MG63 (cell line): ENCODE data around the gene KIF1B. TPM values are rescaled to one million over a fixed set of nuclear protein-coding genes. Genes with fewer than 3 reads are reported as not detected.
"Not testable (repeated sequence)": the region's sequence is repeated elsewhere in the genome, so short reads cannot be mapped to it uniquely, and the experiment has no call there.

Experiments used
- DNase-seq: peaks from one replicate; pipeline ENCODE4 v3.0.0-alpha.2; 2020
- H3K27me3 ChIP-seq: fragments of 250-450 bp; sonication (Bioruptor Pico); 2 replicates; pipeline ENCODE4 v1.5.1; 2020; ENCODE audit warnings: mild to moderate bottlenecking, moderate library complexity
- H3K36me3 ChIP-seq: fragments of 250-450 bp; sonication (Bioruptor Pico); 2 replicates; pipeline ENCODE4 v1.5.1; 2020; ENCODE audit warnings: mild to moderate bottlenecking, moderate library complexity
- H3K4me3 ChIP-seq: fragments of 250-450 bp; sonication (Bioruptor Pico); 2 replicates; pipeline ENCODE4 v1.5.1; 2020; ENCODE audit warnings: mild to moderate bottlenecking, moderate library complexity
- H3K9me3 ChIP-seq: fragments of 250-450 bp; sonication (Bioruptor Pico); 2 replicates; pipeline ENCODE4 v1.5.1; 2020; ENCODE audit warnings: mild to moderate bottlenecking, moderate library complexity
- total RNA-seq: library from RNA; depleted of rRNA; stranded (reverse); fragments of >200 nt; shearing (Covaris generic); gene quantifications from 2 replicates; pipeline ENCODE4 v1.2.3, GENCODE V29; 2014; ENCODE audit warnings: low replicate concordance

Gene KIF1B
- total RNA-seq, 1 experiment from 2014 or later = 18.1 TPM

DNA sequence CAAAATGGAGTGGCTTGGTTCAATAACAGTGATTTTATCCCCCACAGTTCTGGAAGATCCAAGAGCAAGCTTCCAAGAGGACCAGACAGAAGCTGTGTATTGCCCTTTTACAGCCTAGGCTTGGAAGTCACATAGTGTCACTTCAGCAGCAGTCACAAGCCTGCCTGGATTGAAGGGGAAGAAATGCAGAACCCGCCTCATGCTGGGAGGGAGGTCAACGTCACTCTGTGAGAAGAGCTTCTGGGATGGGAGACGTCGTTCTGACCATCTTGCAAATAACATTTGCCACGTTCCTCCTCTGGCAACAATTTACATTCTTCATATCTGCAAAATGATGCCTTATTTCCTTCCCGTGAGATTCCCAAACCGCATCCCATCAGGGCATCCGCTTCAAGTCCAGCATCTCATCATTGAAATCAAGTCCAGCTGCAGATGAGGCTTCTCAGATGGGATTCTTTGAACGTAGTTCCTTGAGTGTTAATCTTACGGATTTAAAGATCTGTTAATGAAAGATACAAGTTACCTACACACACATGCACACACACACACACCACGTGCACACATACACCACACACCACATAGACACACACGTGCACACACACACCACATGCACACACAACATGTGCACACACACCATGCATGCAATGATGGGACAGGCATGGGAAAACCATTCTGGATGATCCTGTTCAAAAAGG, 23.9 kb upstream of the KIF1B start:
- H3K4me3 ChIP-seq = no peak overlapping the region
- no peaks in the 10 kb centered on the region for H3K27me3 ChIP-seq
- H3K9me3 ChIP-seq = no peaks in the 10 kb centered on the region
- no peaks in the 10 kb centered on the region for H3K36me3 ChIP-seq
- no peak for DNase-seq

DNA sequence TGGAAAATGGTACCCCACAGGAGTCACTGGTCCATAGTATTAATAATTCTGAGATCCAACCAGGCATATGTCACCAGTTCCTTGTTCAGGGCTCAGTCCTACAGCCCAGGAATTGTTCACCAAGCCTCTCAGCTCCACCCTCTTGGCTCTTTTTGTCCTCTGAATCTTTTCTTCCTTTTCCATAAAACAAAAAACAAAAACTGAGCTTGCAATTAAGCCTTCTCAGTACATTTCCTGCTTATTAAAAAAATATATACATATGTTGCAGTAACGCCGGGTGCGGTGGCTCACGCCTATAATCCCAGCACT, 23.4 kb upstream of the KIF1B start:
- Histone ChIP-seq H3K9me3 (no peaks in the 10 kb centered on the region), H3K27me3 (no peaks in the 10 kb centered on the region), H3K4me3 (no peak overlapping the region), H3K36me3 (no peaks in the 10 kb centered on the region)
- DNase-seq = no peak

DNA sequence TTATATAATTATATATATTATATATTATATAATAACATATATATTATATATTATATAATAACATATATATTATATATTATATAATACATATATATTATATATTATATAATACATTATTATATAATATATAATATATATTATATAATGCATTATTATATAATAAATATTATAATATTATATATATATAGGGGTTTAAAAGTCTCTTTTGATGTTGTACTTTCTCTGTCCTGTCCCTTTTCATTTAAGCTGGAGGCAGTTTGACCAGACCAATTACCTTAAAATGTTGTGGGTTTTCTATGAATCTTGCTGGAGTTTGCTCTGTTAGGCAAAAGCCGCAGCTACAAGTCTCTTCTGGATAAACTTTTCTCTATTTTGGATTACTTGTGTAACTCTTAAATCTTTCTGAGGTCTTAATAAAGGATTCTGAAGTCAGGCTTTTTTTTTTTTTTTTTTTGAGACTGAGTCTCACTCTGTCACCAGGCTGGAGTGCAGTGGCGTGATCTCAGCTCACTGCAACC, 22.2 kb upstream of the KIF1B start:
- Histone ChIP-seq H3K9me3 (no peaks in the 10 kb centered on the region), H3K27me3 (no peaks in the 10 kb centered on the region), H3K4me3 (no peak overlapping the region), H3K36me3 (no peaks in the 10 kb centered on the region)
- DNase-seq = no peak

DNA sequence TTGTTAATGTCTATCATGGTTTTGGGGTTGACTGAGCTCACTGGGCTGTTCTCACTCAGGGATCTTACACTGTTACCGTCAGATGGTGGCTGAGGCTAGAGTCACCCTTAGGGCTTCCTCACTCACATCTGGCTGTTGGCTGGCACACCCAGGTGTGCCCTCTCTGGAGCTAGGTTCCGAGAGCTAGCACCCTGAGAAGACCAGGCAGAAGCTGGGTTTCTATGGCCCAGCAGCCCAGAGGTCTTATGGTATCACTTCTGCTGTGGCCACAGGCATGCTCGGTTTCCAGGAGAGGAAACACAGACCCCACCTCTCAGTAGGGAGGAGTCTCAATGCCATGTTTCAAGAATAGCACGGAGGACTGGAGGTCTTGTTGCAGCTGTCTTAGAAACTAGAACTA, 20.7 kb upstream of the KIF1B start:
- Histone ChIP-seq H3K27me3 (no peaks in the 10 kb centered on the region), H3K36me3 (no peaks in the 10 kb centered on the region), H3K4me3 (no peak overlapping the region), H3K9me3 (no peaks in the 10 kb centered on the region)
- DNase-seq = no peak

DNA sequence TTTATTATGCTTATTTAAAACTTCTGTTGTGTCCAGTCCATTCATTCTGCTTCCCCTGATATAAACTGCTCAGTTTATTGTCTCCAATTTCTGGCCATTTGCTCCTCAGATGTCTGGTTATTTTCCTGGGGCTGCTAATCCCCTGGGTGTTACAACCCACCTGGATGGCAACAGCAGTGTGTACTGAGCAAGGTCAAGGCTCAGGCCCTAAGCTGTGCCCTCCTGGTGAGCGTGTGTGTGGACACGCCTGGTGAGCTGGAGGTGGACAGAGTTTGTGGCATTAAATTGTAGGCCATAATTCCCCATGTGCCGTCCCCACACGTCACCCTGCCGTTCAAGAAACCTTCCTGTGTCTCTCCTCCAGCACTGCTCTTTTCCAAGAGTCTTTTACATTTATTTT, 18.1 kb upstream of the KIF1B start:
- DNase-seq = no peak
- Histone ChIP-seq H3K36me3 (no peaks in the 10 kb centered on the region), H3K4me3 (no peak overlapping the region), H3K9me3 (no peaks in the 10 kb centered on the region), H3K27me3 (no peaks in the 10 kb centered on the region)

DNA sequence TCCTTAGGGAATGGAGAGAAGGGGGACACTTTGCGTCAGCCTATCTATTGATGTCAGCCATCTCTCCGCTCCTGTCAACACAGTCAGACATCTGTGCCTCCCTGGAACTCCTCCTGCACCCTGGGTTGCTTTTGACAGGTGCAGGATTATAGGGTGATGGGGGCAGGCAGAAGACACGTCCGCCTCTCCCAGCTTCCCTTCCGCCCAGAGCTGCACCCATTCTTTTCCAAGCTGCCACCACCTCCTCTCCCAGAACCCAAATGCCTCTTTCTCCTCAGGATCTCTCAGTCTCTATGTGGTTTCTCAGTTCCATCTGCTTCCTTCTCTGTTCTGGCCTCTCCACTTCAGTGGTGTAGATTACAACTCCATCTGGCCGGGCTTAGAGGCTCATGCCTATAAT, 17.1 kb upstream of the KIF1B start:
- DNase-seq = no peak
- H3K36me3 ChIP-seq = no peaks in the 10 kb centered on the region
- H3K4me3 ChIP-seq = no peak overlapping the region
- no peaks in the 10 kb centered on the region for H3K9me3 ChIP-seq
- no peaks in the 10 kb centered on the region for H3K27me3 ChIP-seq

DNA sequence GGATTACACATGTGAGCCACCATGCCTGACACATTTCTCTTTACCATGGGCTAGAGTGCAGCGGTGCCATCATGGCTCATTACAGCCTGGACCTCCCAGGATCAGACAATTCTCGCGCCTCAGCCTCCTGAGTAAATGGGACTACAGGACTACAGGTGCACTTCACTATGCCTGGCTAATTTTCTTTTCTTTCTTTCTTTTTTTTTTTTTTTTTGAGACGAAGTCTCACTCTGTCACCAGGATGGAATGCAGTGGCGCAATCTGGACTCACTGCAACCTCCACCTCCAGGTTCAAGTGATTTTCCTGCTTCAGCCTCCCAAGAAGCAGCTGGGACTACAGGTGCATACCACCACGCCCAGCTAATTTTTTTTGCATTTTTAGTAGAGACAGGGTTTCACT, 14.8 kb upstream of the KIF1B start:
- peak; percentile 51 for DNase-seq
- H3K27me3 ChIP-seq = no peaks in the 10 kb centered on the region
- H3K9me3 ChIP-seq = no peaks in the 10 kb centered on the region
- no peaks in the 10 kb centered on the region for H3K36me3 ChIP-seq
- no peak overlapping the region for H3K4me3 ChIP-seq

DNA sequence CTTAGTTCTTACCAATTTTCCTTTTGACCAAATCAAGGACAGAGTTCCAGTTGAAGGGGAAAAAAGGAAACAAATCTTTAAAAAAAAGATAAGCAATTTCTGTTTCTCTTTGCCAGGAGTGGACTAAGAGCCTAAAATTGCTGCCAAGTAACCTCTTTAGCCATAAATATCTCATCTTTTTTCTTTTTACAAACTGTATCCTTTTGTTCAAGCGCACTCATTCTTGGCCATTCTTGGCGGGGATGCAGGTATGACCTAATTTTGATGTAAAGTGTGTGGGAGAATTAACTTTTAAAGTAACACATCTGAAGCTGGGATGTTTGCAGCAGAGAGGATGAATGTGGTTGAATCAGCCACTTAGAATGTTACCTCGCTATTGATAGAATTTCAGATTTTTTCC, 13.4 kb upstream of the KIF1B start:
- Histone ChIP-seq H3K9me3 (no peaks in the 10 kb centered on the region), H3K4me3 (no peak overlapping the region), H3K27me3 (no peaks in the 10 kb centered on the region), H3K36me3 (no peaks in the 10 kb centered on the region)
- peak; percentile 82 for DNase-seq

DNA sequence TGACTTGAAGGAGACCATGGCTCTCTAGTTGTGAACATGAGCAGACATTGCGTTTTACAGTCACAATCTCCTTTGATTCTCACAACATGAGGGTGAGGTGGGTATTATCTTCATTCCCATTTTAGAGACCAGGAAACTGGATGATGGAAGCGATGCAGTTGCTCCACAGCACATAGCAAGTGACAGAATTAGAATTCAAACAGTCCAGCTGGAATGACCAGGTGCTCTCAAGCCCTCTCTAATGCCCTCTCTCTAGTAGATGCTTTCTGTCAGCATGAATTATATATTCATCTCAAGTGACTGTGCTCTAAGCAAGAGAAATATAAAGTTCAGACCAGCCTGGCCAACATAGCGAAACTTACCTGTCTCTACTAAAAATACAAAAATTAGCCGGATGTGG, 9.8 kb upstream of the KIF1B start:
- H3K36me3 ChIP-seq = no peaks in the 10 kb centered on the region
- DNase-seq = no peak
- H3K9me3 ChIP-seq = no peaks in the 10 kb centered on the region
- H3K27me3 ChIP-seq = no peaks in the 10 kb centered on the region
- no peak overlapping the region for H3K4me3 ChIP-seq

DNA sequence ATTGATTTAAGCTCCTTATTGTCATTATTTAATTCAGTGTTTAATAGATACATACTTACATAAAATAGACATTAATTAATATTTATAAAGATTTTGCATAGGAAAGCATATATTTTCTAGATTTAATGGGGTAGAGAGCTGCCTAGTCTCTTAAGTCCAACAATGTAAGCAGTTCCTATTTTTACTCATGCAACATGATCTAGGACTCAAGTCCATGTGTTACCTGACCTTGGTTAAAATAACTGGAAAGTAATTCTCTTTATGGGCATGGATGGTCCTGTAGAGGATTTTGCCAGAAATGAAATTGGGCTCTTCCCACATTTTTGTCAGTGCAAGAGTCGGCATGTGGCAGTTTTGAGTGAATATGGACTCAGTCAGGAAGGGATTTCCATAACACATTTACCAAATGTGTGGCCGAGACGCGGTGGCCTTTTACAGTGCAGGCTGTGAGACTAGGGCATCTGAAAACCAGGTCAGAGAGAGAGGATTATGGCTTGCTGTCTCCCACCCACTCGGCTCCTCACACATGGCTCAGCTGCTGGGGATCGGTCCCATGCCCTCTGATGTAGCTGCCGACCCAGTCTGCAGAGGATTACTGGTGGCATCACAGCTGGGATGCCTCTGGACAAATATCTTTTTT, 6.2 kb upstream of the KIF1B start:
- no peak overlapping the region for H3K4me3 ChIP-seq
- no peaks in the 10 kb centered on the region for H3K27me3 ChIP-seq
- H3K36me3 ChIP-seq = no peaks in the 10 kb centered on the region
- no peaks in the 10 kb centered on the region for H3K9me3 ChIP-seq
- no peak for DNase-seq

DNA sequence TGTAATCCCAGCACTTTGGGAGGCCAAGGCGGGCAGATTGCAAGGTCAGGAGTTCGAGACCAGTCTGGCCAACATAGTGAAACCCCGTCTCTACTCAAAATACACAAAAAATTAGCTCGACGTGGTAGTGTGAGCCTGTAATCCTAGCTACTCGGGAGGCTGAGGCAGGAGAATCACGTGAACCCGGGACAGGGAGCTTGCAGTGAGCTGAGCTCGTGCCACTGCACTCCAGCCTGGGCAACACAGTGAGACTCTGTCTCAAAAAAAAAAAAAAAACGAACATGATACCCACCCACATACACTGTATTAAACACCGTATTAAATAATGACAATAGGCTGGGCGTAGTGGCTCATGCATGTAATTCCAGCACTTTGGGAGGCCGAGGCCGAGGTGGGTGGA, 5.2 kb upstream of the KIF1B start:
- not testable (repeated sequence) for DNase-seq, H3K27me3 ChIP-seq, H3K9me3 ChIP-seq, H3K36me3 ChIP-seq, H3K4me3 ChIP-seq

DNA sequence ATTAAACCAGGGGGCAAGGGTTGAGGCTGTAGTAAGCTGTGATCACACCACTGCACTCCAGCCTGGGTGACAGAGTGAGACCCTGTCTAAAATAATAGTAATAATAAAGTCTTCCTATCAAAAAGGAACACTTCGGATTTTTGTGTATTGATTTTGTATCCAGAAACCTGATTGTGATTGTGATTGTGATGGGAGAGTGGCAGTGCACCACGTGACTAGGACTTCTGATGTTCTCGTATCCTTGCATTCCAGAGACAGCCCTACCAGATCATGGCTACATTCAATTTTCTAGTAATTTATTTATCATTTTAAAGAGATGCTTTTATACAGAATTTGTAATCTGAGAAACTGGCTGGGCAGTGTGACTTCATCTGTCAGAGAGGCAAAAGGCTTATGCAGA, 2.6 kb upstream of the KIF1B start:
- Histone ChIP-seq H3K36me3 (peaks cover 7% of the 10 kb centered on the region; the same call in 1 of the 2 replicates), H3K27me3 (no peaks in the 10 kb centered on the region), H3K4me3 (no peak overlapping the region), H3K9me3 (no peaks in the 10 kb centered on the region)
- DNase-seq = no peak

DNA sequence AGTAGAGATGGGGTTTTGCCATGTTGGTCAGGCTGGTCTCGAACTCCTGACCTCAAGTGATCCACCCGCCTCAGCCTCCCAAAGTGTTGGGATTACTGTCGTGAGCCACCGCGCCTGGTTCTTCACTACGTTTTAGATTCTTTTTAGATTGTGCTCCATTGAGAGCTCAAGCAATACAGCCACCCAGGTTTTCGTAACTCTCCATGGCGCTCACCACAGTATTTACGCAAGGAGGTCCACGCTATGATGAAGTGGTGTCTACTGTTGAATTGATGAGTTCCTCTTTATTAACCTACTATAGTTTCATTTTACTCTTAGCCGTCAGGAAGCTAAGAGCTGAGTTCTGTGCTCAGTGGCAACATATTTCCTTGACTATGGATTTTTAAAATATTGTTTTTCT, 1.8 kb upstream of the KIF1B start:
- Histone ChIP-seq H3K9me3 (no peaks in the 10 kb centered on the region), H3K27me3 (no peaks in the 10 kb centered on the region), H3K36me3 (peaks cover 7% of the 10 kb centered on the region; the same call in 1 of the 2 replicates), H3K4me3 (no peak overlapping the region)
- no peak for DNase-seq

DNA sequence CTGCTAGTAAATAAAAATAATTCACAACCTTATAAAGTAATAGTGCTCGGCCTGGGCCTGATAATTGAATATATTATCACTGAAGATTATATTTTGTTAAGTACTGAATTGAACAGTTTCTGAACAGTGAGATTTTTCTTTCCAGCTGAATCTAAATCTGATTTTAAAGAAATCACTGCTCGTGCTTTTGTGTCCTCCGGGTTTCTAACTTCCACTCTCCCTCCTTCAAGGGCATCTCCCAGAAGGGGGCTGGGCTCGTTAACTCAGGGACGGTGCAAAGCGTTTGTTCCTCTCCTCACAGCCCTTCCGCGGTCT, 823 bp upstream of the KIF1B start:
- H3K36me3 ChIP-seq = peaks cover 7% of the 10 kb centered on the region; the same call in 1 of the 2 replicates
- H3K9me3 ChIP-seq = no peaks in the 10 kb centered on the region
- no peak for DNase-seq
- H3K27me3 ChIP-seq = no peaks in the 10 kb centered on the region
- peak overlapping the region; percentile 80 for H3K4me3 ChIP-seq

DNA sequence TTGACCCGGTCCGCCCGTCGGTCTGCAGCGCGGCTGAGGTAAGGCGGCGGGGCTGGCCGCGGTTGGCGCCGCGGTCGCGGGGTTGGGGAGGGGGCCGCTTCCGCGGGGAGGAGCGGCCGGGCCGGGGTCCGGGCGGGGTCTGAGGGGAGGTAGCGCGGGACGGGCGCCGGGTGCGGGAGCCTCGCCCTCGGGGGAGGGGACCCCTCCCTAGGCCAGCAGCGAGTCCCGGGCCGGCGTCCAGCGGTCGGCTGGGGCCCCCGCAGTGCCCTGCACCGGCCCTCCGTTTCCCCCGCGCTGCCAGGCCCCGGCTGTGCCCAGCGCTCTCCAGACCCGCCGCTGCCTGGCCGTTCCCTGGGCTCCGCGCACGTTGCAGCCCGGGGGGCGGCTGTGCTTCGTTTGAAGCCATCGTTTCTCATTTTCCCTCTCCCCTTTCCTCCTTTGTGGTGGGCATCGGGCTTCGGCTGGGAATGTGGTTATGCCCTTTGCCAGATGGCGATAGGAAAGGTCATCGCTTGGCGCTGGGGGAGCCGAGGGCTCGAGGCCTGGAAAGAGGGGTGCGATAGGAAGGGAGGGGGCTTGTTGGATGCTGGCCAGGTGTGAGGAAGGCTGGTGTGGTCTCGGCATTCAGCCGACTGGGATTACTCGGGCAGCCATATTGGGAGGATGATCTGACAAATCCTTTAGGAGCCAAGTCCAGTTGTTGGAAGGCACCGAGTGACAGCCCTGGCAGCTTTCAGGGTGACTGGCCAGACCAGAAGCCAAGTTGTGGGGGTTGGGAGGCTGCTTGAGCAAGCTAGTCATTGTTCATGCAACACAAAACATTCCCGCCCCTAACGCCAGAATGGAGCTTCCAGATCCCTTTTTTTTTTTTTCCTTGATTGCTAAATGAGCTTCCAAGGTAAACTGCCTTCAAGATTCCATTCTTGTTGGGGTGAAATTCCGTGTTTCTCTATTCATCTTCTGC, 753 bp downstream of the KIF1B start:
- H3K9me3 ChIP-seq = no peaks in the 10 kb centered on the region
- H3K4me3 ChIP-seq = peak overlapping the region; percentile 80
- peak; percentile 98 for DNase-seq
- no peaks in the 10 kb centered on the region for H3K27me3 ChIP-seq
- peaks cover 7% of the 10 kb centered on the region; the same call in 1 of the 2 replicates for H3K36me3 ChIP-seq

DNA sequence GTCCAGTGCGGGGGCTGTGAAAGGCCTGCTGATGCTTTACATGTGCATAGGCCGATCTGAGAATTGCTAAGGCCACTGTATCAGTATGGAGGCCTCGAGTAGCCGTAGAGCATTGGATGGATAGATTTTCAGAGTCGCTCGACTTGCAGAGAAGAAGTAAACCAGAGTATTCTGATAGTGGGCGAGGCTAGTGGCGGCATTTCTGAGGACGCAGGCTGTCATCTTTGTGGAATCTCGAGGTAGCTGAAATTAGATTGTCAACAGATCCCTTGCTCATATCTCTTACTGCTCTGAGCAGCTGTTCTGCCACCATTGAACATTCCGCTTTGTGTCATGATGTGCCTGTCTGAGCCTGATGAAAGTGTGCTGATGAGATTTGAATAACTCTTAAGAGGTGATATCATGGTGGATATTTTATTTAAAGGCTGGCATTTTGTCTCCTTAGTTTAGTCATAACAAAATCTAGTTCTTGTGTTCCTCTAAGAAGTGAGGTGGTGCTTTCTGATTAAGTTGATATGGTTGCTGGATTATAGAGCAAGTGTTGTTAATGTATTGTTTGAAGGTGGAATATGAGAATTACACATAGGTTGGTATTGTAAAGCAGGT, 1.5 kb downstream of the KIF1B start:
- H3K4me3 ChIP-seq = peak overlapping the region; percentile 80
- H3K9me3 ChIP-seq = no peaks in the 10 kb centered on the region
- DNase-seq = no peak
- peaks cover 7% of the 10 kb centered on the region; the same call in 1 of the 2 replicates for H3K36me3 ChIP-seq
- H3K27me3 ChIP-seq = no peaks in the 10 kb centered on the region

DNA sequence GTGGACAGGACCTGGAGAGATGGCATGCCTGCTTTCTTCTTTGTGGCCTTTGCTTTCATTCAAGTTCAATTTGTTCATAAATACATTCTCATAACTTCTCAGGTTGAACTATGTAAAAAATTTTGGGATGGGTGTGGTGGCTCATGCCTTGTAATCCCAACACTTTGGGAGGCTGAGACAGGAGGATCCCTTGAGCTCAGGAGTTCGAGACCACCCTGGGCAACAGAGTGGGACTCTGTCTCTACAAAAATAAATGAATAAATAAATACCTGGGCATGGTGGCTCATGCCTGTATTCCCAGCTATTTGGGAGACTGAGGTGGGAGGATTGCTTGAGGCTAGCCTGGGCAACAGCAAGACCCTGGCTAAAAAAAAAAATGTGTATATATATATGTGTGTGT, 2.1 kb downstream of the KIF1B start:
- DNase-seq = no peak
- H3K27me3 ChIP-seq = no peaks in the 10 kb centered on the region
- peak overlapping the region; percentile 80 for H3K4me3 ChIP-seq
- H3K9me3 ChIP-seq = no peaks in the 10 kb centered on the region
- H3K36me3 ChIP-seq = peaks cover 7% of the 10 kb centered on the region; the same call in 1 of the 2 replicates
